Panc1 (cell line): ENCODE data around the gene PODNL1. TPM values are rescaled to one million over a fixed set of nuclear protein-coding genes. Genes with fewer than 3 reads are reported as not detected.

Experiments
- ATAC-seq: fragments of 200-7000 bp; cut with Tn5 transposase; 2 replicates; pipeline ENCODE4 v1.9.1; 2020; ENCODE audit warnings: mild to moderate bottlenecking, moderate library complexity
- BruUV-seq: library from RNA; stranded (reverse); fragments of 400-500 nt; replicated peaks from 2 replicates; lab custom pipeline; 2021; lab: Mats Ljungman, UMichigan
- CTCF ChIA-PET: fragments of 300-600 bp; sonication (Branson Sonifier 250); formaldehyde crosslinking; loops from one replicate; lab custom pipeline; 2022; ENCODE audit warnings: antibody characterized with exemption; lab: Charles Lee
- POLR2A ChIA-PET: fragments of 300-600 bp; sonication (Branson Sonifier 250); formaldehyde crosslinking; loops from one replicate; lab custom pipeline; 2022; ENCODE audit warnings: antibody characterized with exemption; lab: Charles Lee
- DNase-seq: peaks from one replicate; pipeline ENCODE4 v3.0.0-alpha.2; 2010; ENCODE audit warnings: low read depth, low spot score
- H3K27ac ChIP-seq: 2 replicates; pipeline ENCODE4 v1.5.1; 2011; ENCODE audit warnings: mild to moderate bottlenecking, low read length, inconsistent platforms
- H3K27me3 ChIP-seq: fragments of 200-500 bp; sonication (Bioruptor generic); 2 replicates; pipeline ENCODE4 v1.6.0; 2014; ENCODE audit warnings: low read length, inconsistent platforms; ENCODE audit not compliant: control insufficient read depth, insufficient read depth
- H3K36me3 ChIP-seq: fragments of 200-500 bp; sonication (Bioruptor generic); 2 replicates; pipeline ENCODE4 v1.5.1; 2014; ENCODE audit warnings: inconsistent platforms, mild to moderate bottlenecking, low read length, moderate library complexity; ENCODE audit not compliant: control insufficient read depth, insufficient read depth
- H3K4me1 ChIP-seq: 2 replicates; pipeline ENCODE4 v1.5.1; 2011; ENCODE audit warnings: inconsistent platforms, mild to moderate bottlenecking, low read length, moderate library complexity; ENCODE audit not compliant: control insufficient read depth, insufficient read depth
- H3K4me3 ChIP-seq, 2 experiments: 2 replicates each; pipeline ENCODE4 v1.5.1; 2011 to 2012; ENCODE audit warnings: low read depth in 2 of 2, low read length in 2 of 2, mild to moderate bottlenecking in 2 of 2, inconsistent platforms in 1 of 2, moderate library complexity in 1 of 2
- H3K9me3 ChIP-seq: fragments of 200-500 bp; sonication (Bioruptor generic); 2 replicates; pipeline ENCODE4 v1.5.1; 2014; ENCODE audit warnings: low read depth, mild to moderate bottlenecking, inconsistent platforms, low read length, moderate library complexity; ENCODE audit not compliant: control insufficient read depth, insufficient read depth
- CTCF ChIP-seq: fragments of 450-650 bp; IDR thresholded peaks from 2 replicates; pipeline ENCODE4 v1.5.1; 2017; ENCODE audit warnings: mild to moderate bottlenecking
- POLR2AphosphoS5 ChIP-seq: IDR thresholded peaks from 2 replicates; pipeline ENCODE4 v1.6.1; 2012; ENCODE audit warnings: mild to moderate bottlenecking, low read depth, low read length, moderate library complexity
- REST ChIP-seq, 2 experiments: IDR thresholded peaks; 2 replicates each; pipeline ENCODE4 v1.6.1; 2011 to 2012; ENCODE audit warnings: low read depth in 2 of 2, control low read depth in 1 of 2, low read length in 1 of 2, mild to moderate bottlenecking in 1 of 2, moderate library complexity in 1 of 2; ENCODE audit not compliant: insufficient read depth in 1 of 2
- SIN3A ChIP-seq: IDR thresholded peaks from 2 replicates; pipeline ENCODE4 v1.6.1; 2012; ENCODE audit warnings: low read depth, mild to moderate bottlenecking, low read length, moderate library complexity, borderline replicate concordance; ENCODE audit not compliant: insufficient read depth
- TCF7L2 ChIP-seq: IDR thresholded peaks from 2 replicates; pipeline ENCODE4 v1.6.1; 2011; ENCODE audit warnings: mild to moderate bottlenecking, low read depth, low read length, inconsistent platforms
- in situ Hi-C: cut with HindIII; loops from 2 replicates; pipeline ENCODE4 v1.10.0; 2016; ENCODE audit warnings: low sequenced_read_pairs, low pct_unique_long_range_greater_than_20kb
- intact Hi-C: fragments of 100-400 bp; cut with micrococcal nuclease; formaldehyde crosslinking; loops from one replicate; pipeline ENCODE4 v1.10.0; 2022; ENCODE audit not compliant: unreplicated experiment
- total RNA-seq: library from RNA; stranded (reverse); gene quantifications from one replicate; pipeline ENCODE4 v1.2.1, GENCODE V29; 2021; ENCODE audit not compliant: unreplicated experiment

PODNL1 gene
- total RNA-seq, 1 experiment from 2014 or later = 1.4 TPM

GRCh38 chr19:13881692-13882418 lies 56.4 kb downstream of the PODNL1 start:
- H3K4me3 ChIP-seq = no peak overlapping the region
- no peak overlapping the region for H3K27ac ChIP-seq
- POLR2A ChIA-PET = interaction anchor here (0.7 kb wide), 1 partner anchor 194 kb away, joined by 7 read pairs; no protein-coding TSS in a partner anchor
- no peaks in the 10 kb centered on the region for H3K27me3 ChIP-seq
- no TSS peak for BruUV-seq
- no peaks in the 10 kb centered on the region for H3K9me3 ChIP-seq
- peaks cover 16% of the 10 kb centered on the region for H3K4me1 ChIP-seq
- CTCF ChIA-PET = no interaction called here
- ATAC-seq (no peak), DNase-seq (no peak)
- TF ChIP-seq TCF7L2 (no peak), REST (IDR thresholded peaks at IDR 0.05; ENCODE audit: insufficient read depth in 1 of 2, low read depth in 2 of 2, low read length in 1 of 2) (no peak), SIN3A (no peak), CTCF (no peak), POLR2AphosphoS5 (no peak)
- H3K36me3 ChIP-seq = no peaks in the 10 kb centered on the region
- in situ Hi-C loops (no loop called here), intact Hi-C loops (loop anchor here (5.0 kb wide), 1 partner anchor 195 kb away; no protein-coding TSS in a partner anchor)

- in situ Hi-C loops (no loop called here), intact Hi-C loops (loop anchor here (5.0 kb wide), 1 partner anchor 196 kb away; no protein-coding TSS in a partner anchor)
- H3K9me3 ChIP-seq = no peaks in the 10 kb centered on the region
- peaks cover 16% of the 10 kb centered on the region for H3K4me1 ChIP-seq
- no peak overlapping the region for H3K4me3 ChIP-seq
- ChIA-PET POLR2A (interaction anchor here (0.7 kb wide), 1 partner anchor 194 kb away, joined by 7 read pairs; no protein-coding TSS in a partner anchor), CTCF (no interaction called here)
- no TSS peak for BruUV-seq
- H3K36me3 ChIP-seq = no peaks in the 10 kb centered on the region
- TF ChIP-seq POLR2AphosphoS5 (no peak), REST (IDR thresholded peaks at IDR 0.05; ENCODE audit: insufficient read depth in 1 of 2, low read depth in 2 of 2, low read length in 1 of 2) (no peak), TCF7L2 (no peak), CTCF (no peak), SIN3A (no peak)
- DNase-seq (no peak), ATAC-seq (no peak)
- peak overlapping the region; percentile 34; the same call in 1 of the 2 replicates for H3K27ac ChIP-seq
- no peaks in the 10 kb centered on the region for H3K27me3 ChIP-seq
Measured at GRCh38 chr19:13881251-13881691, 56.9 kb downstream of the PODNL1 start.
